OCI-M2 (cell line): ENCODE data around the gene TBL1XR1.

Source experiments
- DNase-seq: peaks from one replicate; lab custom pipeline; 2025; ENCODE audit not compliant: unreplicated experiment; lab: John Stamatoyannopoulos, UW

Gene TBL1XR1

GRCh38 chr3:177110895-177111294 is 86.4 kb downstream of the TBL1XR1 start:
- DNase-seq: no peak

GRCh38 chr3:177110386-177110785 is 86.9 kb downstream of the TBL1XR1 start:
- DNase-seq: no peak

- no peak for DNase-seq
Measured at GRCh38 chr3:177109688-177110330, 87.5 kb downstream of the TBL1XR1 start.

GRCh38 chr3:177108648-177109047 is 88.6 kb downstream of the TBL1XR1 start:
- DNase-seq: no peak

GRCh38 chr3:177107461-177108239 is 89.6 kb downstream of the TBL1XR1 start:
- DNase-seq: no peak

GRCh38 chr3:177106594-177106993 is 90.7 kb downstream of the TBL1XR1 start:
- DNase-seq: no peak

- DNase-seq: no peak
Measured at GRCh38 chr3:177106184-177106583, 91.1 kb downstream of the TBL1XR1 start.

- no peak for DNase-seq
Measured at GRCh38 chr3:177105623-177106022, 91.7 kb downstream of the TBL1XR1 start.

- no peak for DNase-seq
Measured at GRCh38 chr3:177104299-177104992, 92.8 kb downstream of the TBL1XR1 start.

GRCh38 chr3:177102553-177102952 is 94.7 kb downstream of the TBL1XR1 start:
- DNase-seq: no peak

GRCh38 chr3:177098551-177098950 is 98.7 kb downstream of the TBL1XR1 start:
- no peak for DNase-seq

- DNase-seq: no peak
Measured at GRCh38 chr3:177096615-177097014, 100.7 kb downstream of the TBL1XR1 start.

- DNase-seq: no peak
Measured at GRCh38 chr3:177093966-177094365, 103.3 kb downstream of the TBL1XR1 start.

GRCh38 chr3:177089901-177090300 is 107.4 kb downstream of the TBL1XR1 start:
- no peak for DNase-seq

GRCh38 chr3:177089110-177089509 is 108.2 kb downstream of the TBL1XR1 start:
- DNase-seq: no peak

- no peak for DNase-seq
Measured at GRCh38 chr3:177085794-177086193, 111.5 kb downstream of the TBL1XR1 start.

GRCh38 chr3:177084616-177085015 is 112.7 kb downstream of the TBL1XR1 start:
- no peak for DNase-seq

- no peak for DNase-seq
Measured at GRCh38 chr3:177080122-177080521, 117.2 kb downstream of the TBL1XR1 start.

- no peak for DNase-seq
Measured at GRCh38 chr3:177079684-177080083, 117.6 kb downstream of the TBL1XR1 start.

GRCh38 chr3:177071496-177072156 is 125.7 kb downstream of the TBL1XR1 start:
- no peak for DNase-seq

GRCh38 chr3:177069514-177070329 is 127.6 kb downstream of the TBL1XR1 start:
- no peak for DNase-seq
